Head of caudate nucleus (tissue), 42 donors: Measurements from ENCODE around the gene TPCN2.

Source experiments
- DNase-seq, 42 donors: peaks; one replicate each; pipeline versions ENCODE4 v3.0.0 to v3.0.0-alpha.2; 2020 to 2021; ENCODE audit warnings: mixed read lengths in 7 of 42
- intact Hi-C: fragments of 100-400 bp; cut with DNase I; formaldehyde crosslinking; loops from one replicate; pipeline ENCODE4 v1.15.0; 2022

TPCN2 gene

DNA sequence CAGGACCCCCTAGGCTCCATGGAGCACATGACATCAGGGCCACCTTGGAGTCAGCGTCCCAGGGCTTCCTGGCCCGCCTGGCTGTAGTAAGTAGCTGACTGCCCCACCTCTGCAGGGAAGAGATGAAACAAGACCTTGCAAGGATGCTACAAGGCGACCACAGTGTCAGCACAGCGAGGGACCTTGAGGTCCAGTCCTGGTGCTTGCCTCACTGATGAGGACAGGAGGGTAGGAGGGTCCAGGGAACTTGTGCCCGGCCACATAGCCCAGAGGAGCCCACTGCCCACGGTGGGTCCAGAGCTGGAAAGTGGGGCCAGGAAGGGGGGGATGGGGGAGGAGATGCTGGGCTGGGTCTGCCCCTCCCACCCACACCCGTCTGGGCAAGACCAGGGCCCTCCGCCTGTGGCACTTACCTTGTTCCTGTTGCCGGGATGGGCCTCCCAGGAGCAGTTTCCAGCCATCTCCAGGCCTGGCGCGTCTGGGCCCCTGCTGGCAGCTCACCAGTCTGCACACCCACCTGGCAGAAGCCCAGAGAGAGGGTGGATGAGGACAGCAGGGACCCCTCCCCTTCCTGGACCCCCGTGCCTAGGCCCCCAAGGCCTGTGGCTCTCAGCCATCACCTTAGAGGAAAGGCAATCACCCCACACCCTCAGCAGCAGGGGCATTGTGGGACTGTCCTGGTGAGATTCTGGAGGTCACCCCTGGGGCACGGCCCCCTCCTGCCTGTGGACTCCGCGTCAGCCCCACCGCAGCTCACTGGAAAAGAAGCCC lies 39.1 kb upstream of the TPCN2 start:
- no peak for DNase-seq
- intact Hi-C loops, result no loop called here

DNA sequence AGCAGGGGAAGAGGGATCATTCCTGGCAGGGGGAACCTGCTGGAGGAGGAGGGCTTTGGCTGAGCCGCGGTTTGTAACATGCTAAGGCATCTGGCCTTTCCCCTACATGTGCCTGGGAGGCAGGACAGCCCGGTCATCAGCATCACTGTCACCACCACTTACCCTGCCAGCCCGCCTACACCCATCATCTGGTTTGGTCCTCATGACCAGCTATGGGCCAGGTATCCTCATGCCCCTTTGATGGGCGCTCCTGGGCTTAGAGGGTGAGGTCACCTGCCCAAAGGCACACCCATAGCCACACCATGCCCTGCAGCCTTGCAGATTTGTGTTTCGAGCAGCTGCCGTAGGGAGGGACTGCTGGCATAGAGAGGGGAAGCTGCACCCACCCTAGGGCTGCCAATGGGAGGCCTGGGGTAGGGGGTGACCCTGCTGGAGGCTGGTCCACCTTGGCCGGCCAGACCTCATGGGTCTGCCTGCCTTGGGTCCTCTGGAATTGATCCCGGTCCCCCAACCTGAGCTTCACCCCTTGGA lies 38.3 kb upstream of the TPCN2 start:
- no peak for DNase-seq
- intact Hi-C loops, result no loop called here

DNA sequence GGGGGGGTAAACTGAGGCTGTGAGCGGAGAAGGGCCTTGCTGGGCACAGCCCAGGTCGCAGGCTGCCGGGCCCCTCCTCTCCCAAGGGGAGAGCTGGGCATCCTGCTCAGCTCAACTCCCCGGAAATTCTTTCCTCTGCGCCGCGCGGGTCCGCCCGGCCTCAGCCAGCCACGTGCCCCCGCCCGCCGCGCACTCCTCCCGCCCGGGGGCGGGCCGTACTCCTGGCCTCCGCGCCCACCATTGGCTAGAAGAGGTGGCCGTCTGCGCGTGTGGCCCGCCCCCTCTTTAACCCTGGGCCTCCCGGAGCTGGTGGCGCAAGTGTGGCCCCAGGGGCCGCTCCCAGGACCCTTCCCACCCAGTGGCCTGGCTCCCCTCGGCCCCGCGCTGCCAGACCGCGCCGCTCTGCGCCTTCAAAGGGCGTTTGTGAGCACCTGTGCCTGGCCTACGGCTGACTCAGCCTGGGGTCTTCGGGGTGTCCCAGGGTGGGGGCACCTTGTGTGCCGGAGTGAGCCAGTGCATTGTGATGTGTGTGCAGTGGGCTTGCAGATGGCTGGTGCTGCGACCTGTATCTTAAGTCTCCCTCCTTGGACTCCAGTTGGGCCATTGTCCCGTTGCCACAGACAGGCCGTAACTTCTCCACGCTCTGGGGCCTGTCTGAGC lies 37.6 kb upstream of the TPCN2 start:
- DNase-seq, result peak in 32 of 42 donors; percentile 18 to 70 (median 51)
- intact Hi-C loops, result no loop called here

DNA sequence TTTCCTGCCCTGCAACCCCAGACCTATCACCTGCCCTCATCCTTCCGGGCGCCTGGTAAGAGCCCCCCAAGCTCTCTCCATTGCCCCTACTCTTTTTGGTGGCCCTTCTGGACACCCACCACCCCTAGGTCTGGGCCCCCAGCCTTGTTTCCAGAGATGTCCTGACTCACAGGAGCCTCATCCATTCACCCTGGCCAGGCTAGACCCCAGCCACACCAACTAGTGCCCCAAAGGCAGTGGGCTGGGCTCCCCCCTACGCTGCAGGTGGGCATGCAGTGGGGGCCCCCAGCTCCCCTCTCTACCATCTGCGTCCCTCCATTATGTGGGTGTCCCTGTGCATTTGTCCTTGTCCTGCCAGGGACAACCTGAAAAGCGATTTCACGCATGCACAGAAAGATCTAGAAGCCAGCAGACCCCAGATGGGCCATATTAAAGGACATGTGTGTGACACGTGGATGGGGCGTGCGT lies 37.1 kb upstream of the TPCN2 start:
- DNase-seq, result no peak
- intact Hi-C loops, result no loop called here

DNA sequence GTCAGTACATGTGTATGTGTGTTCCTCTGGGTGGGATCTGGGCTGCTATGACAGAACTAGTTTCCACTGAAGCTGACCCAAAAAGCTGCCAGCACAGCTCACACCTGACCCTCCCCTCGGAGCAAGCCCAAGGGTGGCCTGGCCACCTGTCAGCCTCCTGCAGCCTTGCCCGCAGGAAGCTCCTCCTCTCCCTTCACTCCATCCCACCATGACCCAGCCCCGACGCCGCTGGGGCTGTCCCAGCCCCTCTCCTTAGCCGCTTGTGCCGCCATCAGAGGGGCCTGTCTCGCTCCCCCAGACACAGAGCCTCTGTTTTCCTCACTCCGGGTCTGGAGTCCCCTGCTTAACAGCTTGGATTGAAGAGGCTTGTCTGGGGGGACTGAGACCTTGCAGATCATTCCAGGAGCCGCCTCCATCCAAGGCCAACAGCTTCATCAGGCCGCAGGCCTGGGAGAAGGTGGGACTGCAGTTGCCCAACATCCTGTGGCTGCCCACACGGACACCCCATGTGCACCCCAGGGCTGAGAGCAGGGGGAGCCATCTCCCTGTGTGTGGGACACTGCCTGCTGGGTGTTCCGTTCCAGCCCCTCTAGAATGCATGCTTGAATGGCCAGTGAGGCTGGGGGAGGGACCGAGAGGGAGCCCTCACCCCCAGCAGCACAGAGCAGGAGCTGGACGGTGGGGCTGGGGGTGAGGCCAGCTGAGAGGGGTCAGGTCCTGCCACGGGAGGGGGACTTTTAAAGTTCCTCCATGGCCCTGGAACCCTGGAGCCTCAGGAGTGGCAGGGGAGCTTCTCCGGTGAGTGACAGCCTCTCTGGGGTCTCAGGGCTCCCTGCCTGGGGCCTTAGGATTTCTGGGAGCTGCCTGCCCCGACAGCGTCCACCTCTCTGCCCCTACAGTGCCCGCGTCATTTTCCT lies 36.4 kb upstream of the TPCN2 start:
- intact Hi-C loops, result no loop called here
- no peak for DNase-seq

DNA sequence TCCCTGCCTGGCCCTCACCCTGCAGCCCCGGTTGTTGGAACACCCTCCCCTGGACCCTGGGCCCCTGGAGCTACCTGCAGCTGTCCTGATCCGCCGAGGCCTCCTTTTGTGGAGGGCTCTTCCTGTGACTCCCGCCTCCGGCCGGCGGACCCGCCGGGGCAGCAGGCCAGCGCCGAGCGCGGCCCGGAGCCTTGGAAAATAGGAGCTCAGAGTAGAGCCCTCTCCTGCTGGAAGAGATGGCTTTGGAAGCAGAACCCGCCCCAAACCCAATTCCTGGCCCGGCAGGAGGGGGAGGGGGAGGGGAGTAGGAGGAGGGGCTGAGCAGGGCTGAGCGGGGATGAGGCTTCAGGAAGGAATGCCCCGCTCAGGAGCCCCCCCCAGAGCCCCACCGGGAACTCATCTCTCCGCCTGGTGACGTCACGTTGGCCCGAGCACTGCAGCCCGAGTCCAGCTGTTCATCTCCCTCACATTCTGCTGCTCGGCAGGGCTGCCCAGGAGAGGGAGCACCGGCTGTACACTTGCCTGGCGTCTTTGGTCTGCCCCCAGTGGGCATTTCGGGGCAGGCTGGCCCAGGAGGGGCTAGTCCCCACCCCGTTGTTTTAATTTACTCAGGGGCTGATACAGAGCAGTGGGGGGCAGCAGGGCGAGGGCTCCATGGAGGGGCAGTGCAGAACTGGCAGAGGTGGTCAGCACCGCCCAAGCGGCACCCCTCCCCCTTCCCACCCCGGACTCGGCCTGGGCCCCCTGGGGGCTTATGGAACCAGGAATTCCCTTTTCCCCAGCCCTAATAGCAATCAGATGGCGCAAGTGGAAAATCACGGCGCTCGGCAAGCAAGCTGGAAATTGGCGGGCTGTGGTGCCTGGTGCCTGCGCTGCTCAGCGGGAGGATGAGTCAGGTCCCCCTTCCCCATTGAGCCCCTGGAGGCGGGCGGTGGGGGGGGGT lies 35.5 kb upstream of the TPCN2 start, which contains the start of gene MRGPRF:
TSS of gene MRGPRF (minus strand) at position 238 of the 943 bp plus-strand sequence. CDS start 3,345 bp downstream, outside the sequence.
- peak in 10 of 42 donors; percentile 15 to 69 (median 28) for DNase-seq
- intact Hi-C loops, result no loop called here

DNA sequence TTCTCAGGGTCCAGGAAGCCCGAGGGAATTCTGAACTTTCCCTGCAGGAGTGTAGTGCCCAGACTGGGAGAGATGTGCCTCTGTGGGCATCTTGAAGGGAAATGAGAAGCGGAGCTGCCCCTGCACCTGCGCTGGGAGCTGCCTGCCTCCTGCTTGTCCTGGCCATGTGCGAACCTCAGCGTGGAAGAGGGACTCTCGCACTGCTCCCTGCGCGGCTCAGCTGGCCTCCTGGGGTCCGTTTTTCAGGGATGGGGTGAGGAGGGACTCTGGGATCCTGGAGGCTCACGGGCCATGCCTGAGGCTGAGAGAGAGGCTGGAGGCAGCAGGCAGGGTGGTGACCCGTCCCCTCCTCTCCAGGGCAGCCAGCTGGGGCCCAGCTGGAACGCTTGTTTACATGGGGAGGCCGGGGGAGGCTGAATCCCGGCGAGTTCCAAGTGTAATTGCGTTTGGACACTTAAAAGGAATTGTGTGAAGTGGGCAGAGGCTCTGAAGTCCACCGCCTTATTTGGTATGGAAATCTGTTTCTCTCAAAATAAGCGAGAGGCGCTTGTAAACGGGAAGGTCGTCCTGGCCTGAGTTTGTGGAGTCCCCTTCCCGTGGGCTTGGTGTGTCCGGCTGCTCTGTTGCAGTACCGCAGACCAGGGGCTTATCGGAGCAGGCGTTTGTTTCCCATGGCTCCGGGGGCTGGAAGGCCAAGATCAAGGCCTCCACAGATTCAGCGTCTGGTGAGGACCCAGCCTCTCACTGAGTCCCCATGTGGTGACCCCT lies 34.5 kb upstream of the TPCN2 start:
- no peak for DNase-seq
- intact Hi-C loops, result no loop called here

DNA sequence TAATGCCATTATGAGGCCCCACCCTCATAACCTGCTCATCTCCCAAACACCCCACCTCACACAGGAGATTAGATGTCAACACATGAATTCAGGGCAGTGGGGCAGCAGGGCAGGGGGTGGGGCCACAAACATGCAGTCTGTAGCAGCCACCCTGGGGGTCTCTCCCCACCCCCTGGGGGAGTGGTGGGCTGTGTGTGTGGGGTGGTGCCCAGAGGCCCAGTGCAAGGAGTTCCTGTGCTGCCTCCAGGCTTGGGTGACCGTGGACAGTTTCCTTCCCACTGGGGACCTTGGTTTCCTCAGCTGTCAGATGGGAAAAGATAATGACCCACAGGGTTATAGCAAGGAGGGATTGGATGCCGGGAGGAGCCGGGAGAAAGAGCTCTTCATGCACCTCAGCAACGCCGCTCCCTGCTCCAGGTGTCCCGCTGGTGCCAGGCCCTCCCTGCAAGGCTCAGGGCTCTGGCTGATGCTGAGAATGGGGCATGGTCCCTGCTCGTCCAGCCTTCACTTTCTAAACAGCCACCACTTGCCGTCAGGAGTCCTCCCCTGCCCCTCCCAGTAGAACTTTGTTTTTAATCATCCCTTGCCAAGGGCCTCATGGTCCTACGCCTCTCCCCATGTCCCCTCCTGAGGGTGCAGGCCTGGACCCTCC lies 33.7 kb upstream of the TPCN2 start:
- DNase-seq, result no peak
- intact Hi-C loops, result no loop called here

DNA sequence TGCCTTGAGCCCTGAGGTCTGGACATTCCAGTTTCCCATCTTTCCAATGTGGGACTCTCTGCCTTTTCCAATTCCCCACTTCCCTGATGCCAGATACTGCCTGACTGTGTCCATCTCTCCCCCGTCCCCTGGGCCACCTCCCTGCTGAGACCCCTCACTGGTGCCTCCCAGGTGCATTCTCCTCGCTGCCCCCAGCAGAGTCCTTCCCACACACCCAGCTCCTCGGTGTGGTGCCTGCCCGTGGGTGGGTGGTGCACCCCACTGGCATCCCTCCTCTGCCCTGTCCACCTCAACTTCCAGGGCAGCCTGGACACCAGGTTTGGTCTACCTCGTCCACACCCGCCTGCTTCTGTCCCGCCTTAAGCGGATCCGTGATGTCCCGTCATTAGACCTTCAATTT lies 30.8 kb upstream of the TPCN2 start:
- intact Hi-C loops, result no loop called here
- DNase-seq, result no peak

DNA sequence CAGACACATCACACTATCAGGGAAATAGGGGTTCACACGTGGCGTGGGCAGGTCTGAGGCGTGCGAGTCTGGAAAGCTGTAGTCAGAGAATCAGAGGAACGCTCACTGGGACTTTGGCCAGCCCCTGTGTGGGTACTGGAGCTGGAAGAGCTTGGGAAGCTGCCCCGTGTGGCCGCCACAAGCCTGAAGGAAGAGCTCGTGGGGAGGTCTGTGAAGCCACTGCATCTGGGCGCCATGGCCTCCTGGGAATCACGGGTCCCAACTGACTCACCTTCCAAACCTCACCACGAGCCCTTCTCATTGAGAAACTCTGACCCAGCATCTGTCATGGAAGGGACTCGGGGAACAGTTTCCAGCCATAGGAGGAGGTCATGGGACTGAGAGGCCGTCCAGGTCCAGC lies 29.8 kb upstream of the TPCN2 start:
- DNase-seq, result peak in 1 of 42 donors; percentile 16
- intact Hi-C loops, result no loop called here

DNA sequence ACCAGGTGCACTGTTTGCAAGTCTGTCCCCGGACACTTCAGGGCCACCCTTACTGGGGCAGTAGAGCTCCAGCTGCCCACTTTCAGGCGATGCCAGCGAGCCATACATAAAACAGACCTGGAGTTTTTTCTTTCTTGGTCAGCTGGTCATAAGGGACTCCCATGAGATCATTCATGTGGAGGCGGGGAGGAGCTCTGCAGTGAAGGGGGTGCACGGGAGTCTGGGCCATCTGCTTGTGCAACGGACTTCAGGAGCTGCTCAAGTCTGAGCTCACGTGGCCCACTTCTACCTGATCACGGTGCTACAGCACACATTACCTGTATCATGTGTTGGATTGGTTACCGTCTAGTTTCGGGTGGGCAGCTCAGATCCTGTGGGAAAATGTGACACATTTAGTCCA lies 26.5 kb upstream of the TPCN2 start:
- intact Hi-C loops, result no loop called here
- no peak for DNase-seq

DNA sequence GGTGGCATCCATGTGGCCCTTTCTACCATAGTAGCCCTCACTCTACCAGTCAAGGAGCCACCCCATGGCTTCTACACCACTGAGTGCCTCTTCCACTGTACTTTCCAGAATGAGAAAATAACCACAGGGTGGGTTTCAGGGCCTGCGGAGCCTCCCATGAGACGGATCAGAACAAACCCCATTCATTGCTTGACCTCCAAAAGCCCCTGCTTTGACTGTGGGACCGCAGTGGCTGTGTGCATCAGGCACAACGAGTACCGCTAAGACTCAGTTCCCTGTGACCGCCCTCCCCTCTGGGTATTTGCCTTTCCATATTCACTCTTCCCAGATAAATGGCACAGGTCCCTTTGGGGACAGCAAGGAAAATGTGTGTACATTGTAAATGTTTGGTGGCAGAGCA lies 24.2 kb upstream of the TPCN2 start:
- intact Hi-C loops, result no loop called here
- no peak for DNase-seq

DNA sequence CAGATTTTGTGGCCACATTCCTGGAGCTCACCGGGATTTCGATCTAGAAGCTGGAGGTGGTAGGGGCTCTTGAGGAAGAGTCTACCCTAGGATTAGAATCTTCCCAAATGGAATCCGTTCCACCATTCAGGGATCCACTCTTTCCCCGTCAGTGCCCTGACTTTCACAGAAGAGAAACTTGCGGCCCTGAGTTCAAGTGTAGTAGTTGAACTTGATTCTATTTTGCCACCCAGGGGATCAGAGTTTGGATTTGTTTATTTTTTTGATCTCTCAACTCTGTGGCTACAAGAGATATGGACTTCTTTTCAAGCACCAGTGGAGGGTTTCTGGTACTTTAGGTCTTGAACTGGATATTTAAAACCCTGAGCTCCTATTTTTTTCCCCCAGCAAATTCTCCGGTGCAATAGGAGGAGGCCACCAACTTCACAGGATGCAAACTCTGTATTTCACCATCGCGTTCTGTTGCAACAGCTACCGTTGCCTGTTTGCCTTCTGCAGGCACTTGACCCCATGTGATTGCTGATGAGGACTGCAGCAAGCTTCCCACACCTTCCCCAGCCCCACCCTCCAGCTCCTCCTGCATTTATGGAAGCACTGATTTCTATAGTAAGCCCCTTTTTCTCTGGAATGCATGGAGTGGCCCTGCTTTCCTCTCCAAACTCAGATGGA lies 20.9 kb upstream of the TPCN2 start:
- DNase-seq, result no peak
- intact Hi-C loops, result no loop called here

DNA sequence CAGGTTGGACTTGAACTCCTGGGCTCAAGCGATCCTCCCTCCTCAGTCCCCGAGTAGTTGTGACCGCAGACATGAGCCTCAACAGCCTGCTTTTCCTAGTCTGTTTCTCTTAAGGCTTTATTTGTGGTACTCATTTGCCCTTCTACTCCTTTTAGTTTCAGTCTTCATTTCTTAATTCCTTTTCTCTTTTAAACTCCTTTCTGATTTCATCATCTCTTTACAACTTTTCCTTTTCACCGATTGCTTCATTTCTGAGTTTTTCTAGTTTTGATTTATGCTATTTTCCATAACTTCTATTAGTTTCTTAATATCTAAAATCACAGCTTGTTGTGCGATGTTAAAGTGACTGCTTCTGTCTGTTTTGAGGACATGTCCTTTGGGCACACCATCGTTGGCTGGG lies 18.4 kb upstream of the TPCN2 start:
- intact Hi-C loops, result no loop called here
- DNase-seq, result no peak

DNA sequence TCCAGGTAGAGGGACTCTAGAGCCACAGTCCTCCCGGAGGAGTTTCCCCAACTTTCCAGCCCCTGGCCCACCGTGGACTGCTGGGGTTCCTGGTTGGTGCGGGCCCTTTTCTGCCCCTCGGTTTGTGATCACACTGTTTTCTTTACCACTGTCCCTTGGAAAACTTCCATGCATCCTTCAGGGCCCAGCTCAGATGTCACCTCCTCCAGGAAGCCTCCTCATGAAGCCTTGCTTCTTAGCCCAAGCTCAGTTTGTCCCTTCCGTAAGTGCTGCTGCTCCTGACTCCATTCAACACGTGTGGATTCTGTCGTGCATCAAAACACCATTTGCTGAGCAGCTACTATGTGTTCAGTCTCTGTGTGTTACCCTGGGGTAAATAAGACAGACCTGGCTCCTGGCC lies 15.9 kb upstream of the TPCN2 start:
- DNase-seq, result no peak
- intact Hi-C loops, result no loop called here

DNA sequence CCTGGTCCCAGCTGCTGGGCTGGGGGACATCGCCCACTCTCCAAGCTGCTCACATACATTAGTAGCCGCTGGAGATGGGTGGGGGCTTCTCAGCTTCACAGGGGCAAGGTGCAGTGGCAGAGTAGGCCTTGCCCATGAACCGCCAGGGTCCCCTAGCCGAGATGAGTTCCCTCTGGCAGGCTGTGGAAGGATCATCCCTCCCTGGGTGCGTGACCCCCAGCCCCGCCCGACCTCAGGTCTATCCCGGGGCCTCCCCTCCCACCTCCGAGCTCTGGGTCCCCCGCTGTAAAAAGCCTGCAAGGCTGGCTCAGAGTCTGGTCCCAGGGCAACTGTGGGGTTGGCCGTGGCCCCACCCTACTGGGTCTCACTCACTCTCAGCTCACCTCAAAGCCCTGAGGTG lies 15.3 kb upstream of the TPCN2 start:
- intact Hi-C loops, result no loop called here
- DNase-seq, result no peak
